Heart left ventricle (tissue), 13 donors: ENCODE measurements around the gene FSTL5.

Experiments
- CTCF ChIP-seq, 12 donors: fragments of 200-600 bp; sonication (generic) in 4 of 12; IDR thresholded peaks; one replicate each; pipeline versions ENCODE4 v1.5.0 to v1.8.0; 2018 to 2022; ENCODE audit warnings: antibody characterized with exemption in 12 of 12, mild to moderate bottlenecking in 5 of 12
- POLR2A ChIP-seq, 2 donors: fragments of 450-650 bp; IDR thresholded peaks; one replicate each; pipeline ENCODE4 v1.6.1; 2017; ENCODE audit warnings: antibody characterized with exemption in 2 of 2, mild to moderate bottlenecking in 2 of 2, moderate library complexity in 2 of 2
- donor health status: ischemic (EF 13 %, LVEDD 7.1; RV severe dilation, severe dysfunction).
- donor health status: DM: no; HTN: yes; CAD: no.
- donor health status: DM: no; HTN: no; CAD: no.
- donor health status: ischemic (EF 25% LVEDD 6.9; RV normal size, moderate dysfunction).
- donor health status: ischemic (EF 25% LVEDD 5.7; RV mildly dilated, moderate dysfunction).
- donor health status: ischemic (EF 35%, LVEDD 5.7; RV mildly dilated, moderate dysfunction).
- donor health status: nonischemic (EF 11% LVEDD 7.7; RV severe dilation, severe dysfunction).
- donor health status: DM: yes; HTN: yes; CAD: no.
- donor health status: PGD.
- donor health status: ischemic (EF 29% LVEDD 5.4; RV normal size, mild dysfunction).
- donor health status: nonischemic (EF 23%, LVEDD 6.1; RV moderate dilation, normal function).

- TF ChIP-seq CTCF (IDR thresholded peaks at IDR 0.05) (no peak), POLR2A (IDR thresholded peaks at IDR 0.05) (no peak)
Observed at GRCh38 chr4:162075726-162076125, 88.1 kb downstream of the FSTL5 start.
